ENCODE measurements around the gene WNT7B.

The WNT7B gene

DNA sequence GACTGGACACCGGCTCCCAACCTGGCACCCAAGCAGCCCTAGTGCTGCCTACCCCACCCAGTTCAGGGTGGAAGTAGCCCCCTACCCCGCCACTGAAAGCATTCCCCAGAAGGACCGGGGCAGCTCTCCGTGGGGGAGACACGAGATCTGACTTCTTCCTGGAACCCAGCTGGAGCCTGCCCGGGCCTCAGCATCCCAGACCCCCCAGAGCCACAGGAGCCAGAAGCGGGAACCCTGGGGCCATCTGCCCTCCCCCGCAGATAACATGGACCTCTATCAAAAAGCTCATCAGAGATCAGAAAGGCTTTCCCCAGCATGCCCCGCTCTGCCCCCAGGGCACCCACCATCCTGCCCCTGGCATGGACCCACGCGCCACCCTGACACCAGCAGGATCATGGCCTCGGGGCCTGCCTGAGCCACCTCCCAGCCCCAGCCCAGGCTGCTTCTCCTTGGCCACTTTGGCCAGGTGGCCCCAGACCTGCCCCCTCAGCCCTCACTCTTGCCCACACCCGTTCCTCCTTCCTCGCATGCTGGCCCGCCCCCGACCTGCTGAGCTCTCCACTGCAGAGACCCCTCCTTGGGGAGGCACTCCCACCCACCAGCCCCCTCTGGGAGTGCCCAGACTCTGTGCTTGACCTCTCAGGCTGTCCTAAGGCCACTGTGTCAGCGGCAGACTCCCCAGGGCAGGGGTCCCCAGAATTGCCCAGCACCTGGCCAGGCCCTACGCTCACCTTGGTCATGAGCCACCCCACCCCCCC is 17.1 kb downstream of the WNT7B start:
- Histone ChIP-seq H3K4me3 (no peak overlapping the region), H3K9me3 (no peaks in the 10 kb centered on the region), H3K27me3 (ENCODE audit: low read depth) (no peaks in the 10 kb centered on the region), H3K36me3 (replicated peaks) (no peaks in the 10 kb centered on the region), H3K4me1 (no peaks in the 10 kb centered on the region)
- DNase-seq (ENCODE audit: low spot score in 2 of 2) = no peak
- in situ Hi-C loops (cut with MboI; ENCODE audit: low sequenced_read_pairs) = loop anchor here (10.0 kb wide), 3 partner anchors 95 to 695 kb away; no protein-coding TSS in a partner anchor

DNA sequence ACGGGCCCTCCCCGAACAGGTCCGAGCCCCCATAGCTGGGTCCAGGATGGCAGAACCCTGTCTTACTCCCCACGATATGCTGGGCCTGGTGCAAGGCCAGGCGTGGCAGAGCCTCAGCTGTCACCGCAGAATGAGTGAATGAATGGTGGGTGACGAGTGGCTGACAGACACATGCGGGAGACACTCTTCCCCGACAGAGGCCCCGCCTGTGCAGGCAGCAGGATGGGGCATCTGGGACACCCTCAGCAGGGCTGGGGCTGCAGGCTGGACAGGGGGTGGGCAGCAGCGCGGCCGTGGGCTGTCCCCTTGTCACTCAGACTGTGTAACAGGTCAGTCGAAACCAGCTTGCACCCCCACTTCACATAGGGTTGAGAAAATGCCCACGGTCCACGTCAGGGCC is 18.0 kb downstream of the WNT7B start:
- no peaks in the 10 kb centered on the region for H3K36me3 ChIP-seq (replicated peaks)
- DNase-seq (ENCODE audit: low spot score in 2 of 2) = no peak
- H3K4me3 ChIP-seq = no peak overlapping the region
- no peaks in the 10 kb centered on the region for H3K9me3 ChIP-seq
- in situ Hi-C loops (cut with MboI; ENCODE audit: low sequenced_read_pairs) = no loop called here
- no peaks in the 10 kb centered on the region for H3K4me1 ChIP-seq
- peaks cover 2% of the 10 kb centered on the region for H3K27me3 ChIP-seq (ENCODE audit: low read depth)

- in situ Hi-C loops (cut with MboI; ENCODE audit: low sequenced_read_pairs) = no loop called here
- no peaks in the 10 kb centered on the region for H3K9me3 ChIP-seq
- H3K4me3 ChIP-seq = no peak overlapping the region
- H3K4me1 ChIP-seq = no peaks in the 10 kb centered on the region
- no peak for DNase-seq (ENCODE audit: low spot score in 2 of 2)
- peaks cover 10% of the 10 kb centered on the region for H3K27me3 ChIP-seq (ENCODE audit: low read depth)
- H3K36me3 ChIP-seq (replicated peaks) = no peaks in the 10 kb centered on the region
Observed at GRCh38 chr22:45957826-45958225, 19.1 kb downstream of the WNT7B start.

DNA sequence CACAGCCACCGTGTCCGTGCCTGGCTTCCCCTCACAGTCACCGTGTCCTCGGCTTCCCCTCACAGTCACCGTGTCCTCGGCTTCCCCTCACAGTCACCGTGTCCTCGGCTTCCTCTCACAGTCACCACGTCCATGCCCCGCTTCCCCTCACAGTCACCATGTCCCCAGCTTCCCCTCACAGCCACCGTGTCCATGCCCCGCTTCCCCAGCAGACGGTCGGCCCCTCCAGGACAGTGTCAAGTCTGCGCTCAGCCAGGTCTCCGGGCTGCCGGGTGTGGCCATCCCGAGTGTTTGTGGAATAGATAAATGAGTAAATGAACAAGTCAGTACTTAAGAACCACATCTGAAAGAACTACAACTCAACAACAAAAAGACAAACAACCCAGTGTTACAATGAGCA is 23.8 kb downstream of the WNT7B start:
- in situ Hi-C loops (cut with MboI; ENCODE audit: low sequenced_read_pairs) = no loop called here
- Histone ChIP-seq H3K9me3 (no peaks in the 10 kb centered on the region), H3K4me1 (no peaks in the 10 kb centered on the region), H3K4me3 (no peak overlapping the region), H3K36me3 (replicated peaks) (no peaks in the 10 kb centered on the region), H3K27me3 (ENCODE audit: low read depth) (peaks cover 15% of the 10 kb centered on the region)
- no peak for DNase-seq (ENCODE audit: low spot score in 2 of 2)

DNA sequence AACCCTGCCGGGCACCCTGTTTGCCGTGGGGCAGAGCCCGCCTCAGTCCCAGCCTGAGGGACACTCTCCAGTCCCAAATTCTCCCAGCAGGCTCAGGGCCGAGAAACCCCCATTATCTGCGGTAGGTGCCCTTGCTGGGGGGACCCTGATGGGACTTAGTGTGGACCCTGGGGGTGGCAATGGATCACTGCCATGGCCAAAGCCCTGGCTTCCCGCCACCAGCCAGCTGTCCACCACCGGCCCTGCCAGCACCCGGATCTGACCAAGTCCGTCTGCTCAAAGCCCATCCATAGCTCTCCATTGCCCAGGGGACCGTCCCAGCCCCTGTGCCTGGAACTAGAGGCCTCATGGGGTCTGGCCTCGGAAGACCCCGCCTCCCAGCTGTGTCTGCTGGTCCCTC is 24.4 kb downstream of the WNT7B start:
- H3K4me3 ChIP-seq = no peak overlapping the region
- H3K27me3 ChIP-seq (ENCODE audit: low read depth) = peaks cover 15% of the 10 kb centered on the region
- no peaks in the 10 kb centered on the region for H3K36me3 ChIP-seq (replicated peaks)
- no peaks in the 10 kb centered on the region for H3K9me3 ChIP-seq
- in situ Hi-C loops (cut with MboI; ENCODE audit: low sequenced_read_pairs) = no loop called here
- DNase-seq (ENCODE audit: low spot score in 2 of 2) = no peak
- no peaks in the 10 kb centered on the region for H3K4me1 ChIP-seq

- no peaks in the 10 kb centered on the region for H3K4me1 ChIP-seq
- peaks cover 15% of the 10 kb centered on the region for H3K27me3 ChIP-seq (ENCODE audit: low read depth)
- DNase-seq (ENCODE audit: low spot score in 2 of 2) = no peak
- no peaks in the 10 kb centered on the region for H3K36me3 ChIP-seq (replicated peaks)
- H3K4me3 ChIP-seq = no peak overlapping the region
- no peaks in the 10 kb centered on the region for H3K9me3 ChIP-seq
- in situ Hi-C loops (cut with MboI; ENCODE audit: low sequenced_read_pairs) = no loop called here
Observed at GRCh38 chr22:45952151-45952550, 24.8 kb downstream of the WNT7B start.

DNA sequence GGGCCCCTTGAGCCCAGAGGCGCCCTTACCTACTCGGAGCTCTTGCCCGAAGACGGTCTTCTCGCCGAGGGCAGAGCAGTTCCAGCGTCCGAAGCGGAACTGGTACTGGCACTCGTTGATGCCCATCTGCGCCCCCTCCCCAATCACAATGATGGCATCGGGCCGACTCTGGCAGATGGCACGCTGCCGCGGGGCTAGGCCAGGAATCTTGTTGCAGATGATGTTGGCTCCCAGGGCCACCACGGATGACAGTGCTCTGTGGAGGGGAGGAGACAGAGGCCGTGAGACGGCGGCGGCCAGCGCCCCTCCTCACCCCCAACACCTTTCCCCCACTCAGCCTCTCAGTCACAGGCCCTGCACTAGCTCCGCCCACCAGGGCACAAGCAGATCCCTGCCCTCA is 27.1 kb downstream of the WNT7B start:
- no peaks in the 10 kb centered on the region for H3K9me3 ChIP-seq
- H3K4me3 ChIP-seq = no peak overlapping the region
- no peaks in the 10 kb centered on the region for H3K4me1 ChIP-seq
- in situ Hi-C loops (cut with MboI; ENCODE audit: low sequenced_read_pairs) = loop anchor here (25.0 kb wide), 1 partner anchor 87 kb away; no protein-coding TSS in a partner anchor
- peaks cover 15% of the 10 kb centered on the region for H3K27me3 ChIP-seq (ENCODE audit: low read depth)
- no peaks in the 10 kb centered on the region for H3K36me3 ChIP-seq (replicated peaks)
- no peak for DNase-seq (ENCODE audit: low spot score in 2 of 2)

- Histone ChIP-seq H3K4me3 (no peak overlapping the region), H3K36me3 (replicated peaks) (no peaks in the 10 kb centered on the region), H3K9me3 (no peaks in the 10 kb centered on the region), H3K4me1 (no peaks in the 10 kb centered on the region), H3K27me3 (ENCODE audit: low read depth) (peaks cover 15% of the 10 kb centered on the region)
- no peak for DNase-seq (ENCODE audit: low spot score in 2 of 2)
- in situ Hi-C loops (cut with MboI; ENCODE audit: low sequenced_read_pairs) = loop anchor here (25.0 kb wide), 1 partner anchor 88 kb away; no protein-coding TSS in a partner anchor
Observed at GRCh38 chr22:45949258-45949870, 27.6 kb downstream of the WNT7B start.

DNA sequence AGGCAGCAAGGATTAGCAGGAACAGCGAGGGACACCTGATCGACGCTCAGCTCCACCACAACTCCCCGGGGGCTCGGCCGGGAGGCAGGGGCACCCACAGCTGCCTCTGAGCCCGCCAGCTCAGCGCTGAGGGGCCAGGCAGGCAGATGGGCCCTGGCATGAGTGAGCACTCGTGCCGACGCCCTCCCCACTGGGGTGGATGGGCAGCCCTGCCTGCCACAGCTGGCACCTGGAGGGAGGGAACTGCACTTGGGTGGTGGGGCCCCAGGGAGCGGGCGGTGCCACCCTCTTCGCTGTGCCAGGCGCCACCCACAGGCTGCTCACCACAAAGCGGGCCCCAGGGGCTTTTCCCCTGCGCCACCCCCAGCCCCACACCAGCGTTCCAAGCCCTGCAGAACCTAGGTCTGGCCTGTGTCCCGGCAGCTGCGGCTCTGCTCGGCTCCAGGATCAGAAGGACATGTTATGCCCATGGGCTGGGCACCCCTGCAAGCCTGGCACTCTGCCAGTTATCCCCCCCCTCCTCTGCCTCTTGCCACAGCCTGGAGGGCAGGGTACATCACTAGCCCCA is 28.8 kb downstream of the WNT7B start:
- Histone ChIP-seq H3K36me3 (replicated peaks) (no peaks in the 10 kb centered on the region), H3K4me3 (no peak overlapping the region), H3K9me3 (no peaks in the 10 kb centered on the region), H3K4me1 (no peaks in the 10 kb centered on the region), H3K27me3 (ENCODE audit: low read depth) (peaks cover 5% of the 10 kb centered on the region; the same call in 1 of the 2 replicates)
- in situ Hi-C loops (cut with MboI; ENCODE audit: low sequenced_read_pairs) = loop anchor here (25.0 kb wide), 1 partner anchor 89 kb away; no protein-coding TSS in a partner anchor
- DNase-seq (ENCODE audit: low spot score in 2 of 2) = no peak

DNA sequence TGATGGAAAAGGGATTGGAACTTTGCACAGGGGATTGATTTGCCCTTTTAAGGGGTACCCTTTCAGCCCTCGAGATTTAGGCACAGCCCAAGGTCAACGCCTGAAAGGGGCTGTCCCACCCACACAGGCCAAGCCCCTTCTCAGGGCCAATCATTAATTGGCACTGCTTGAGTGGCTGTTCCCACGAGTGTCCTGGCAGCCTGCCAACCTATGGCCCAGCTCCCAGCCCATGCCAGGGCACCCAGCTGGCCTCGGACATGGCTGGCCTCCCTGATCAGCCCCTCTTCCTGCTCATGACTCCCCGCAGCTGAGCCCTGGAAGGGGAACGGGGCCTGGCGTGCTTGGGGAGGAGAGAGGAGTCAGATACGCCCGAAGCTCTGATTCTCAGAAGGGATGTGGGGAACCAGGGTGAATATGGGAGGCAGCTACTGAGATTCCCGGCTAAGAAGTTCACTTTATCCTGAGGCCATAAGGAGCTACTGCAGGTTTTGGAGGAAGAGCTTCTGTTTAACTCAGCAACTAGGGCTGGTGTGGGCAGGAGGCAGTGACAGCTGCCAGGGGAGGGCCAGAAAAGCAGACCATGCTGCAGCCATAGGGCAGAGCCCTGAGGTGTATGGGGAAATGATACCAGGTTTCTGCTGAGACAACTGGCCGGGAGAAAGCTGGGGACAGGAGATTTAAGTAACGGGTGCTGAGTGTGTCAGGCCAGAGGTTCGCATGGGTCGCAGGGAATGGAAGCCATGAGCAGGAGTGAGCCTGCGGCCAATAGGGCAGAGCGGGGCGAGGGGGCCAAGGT is 30.0 kb downstream of the WNT7B start:
- Histone ChIP-seq H3K27me3 (ENCODE audit: low read depth) (no peaks in the 10 kb centered on the region), H3K4me3 (no peak overlapping the region), H3K36me3 (replicated peaks) (no peaks in the 10 kb centered on the region), H3K9me3 (no peaks in the 10 kb centered on the region), H3K4me1 (no peaks in the 10 kb centered on the region)
- in situ Hi-C loops (cut with MboI; ENCODE audit: low sequenced_read_pairs) = loop anchor here (25.0 kb wide), 1 partner anchor 90 kb away; no protein-coding TSS in a partner anchor
- no peak for DNase-seq (ENCODE audit: low spot score in 2 of 2)

DNA sequence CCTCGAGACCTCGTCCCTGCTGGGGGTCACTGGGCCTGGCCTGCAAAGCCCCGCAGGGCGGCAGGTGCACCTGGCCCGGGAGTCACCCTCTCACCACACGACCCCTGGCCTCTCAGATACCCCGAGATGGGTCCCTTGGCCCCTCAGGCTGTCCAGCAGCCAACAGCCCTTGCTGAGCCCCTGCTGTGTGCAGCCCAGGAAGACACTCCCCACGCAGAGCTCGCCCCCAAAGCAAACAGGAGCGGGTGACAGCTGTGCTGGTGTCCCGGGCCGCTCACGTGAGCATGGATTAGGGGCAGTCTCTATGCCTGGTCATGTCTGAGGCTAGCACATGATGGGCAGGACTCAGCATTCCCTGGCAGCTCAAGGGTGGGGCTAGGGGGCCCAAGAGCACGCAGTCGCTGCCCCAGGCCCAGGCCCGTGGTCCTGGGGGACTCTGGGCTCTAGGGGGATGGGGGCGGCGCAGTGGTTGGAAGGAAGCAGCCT is 31.3 kb downstream of the WNT7B start:
- no peaks in the 10 kb centered on the region for H3K9me3 ChIP-seq
- no peak for DNase-seq (ENCODE audit: low spot score in 2 of 2)
- H3K27me3 ChIP-seq (ENCODE audit: low read depth) = no peaks in the 10 kb centered on the region
- in situ Hi-C loops (cut with MboI; ENCODE audit: low sequenced_read_pairs) = loop anchor here (25.0 kb wide), 1 partner anchor 92 kb away; no protein-coding TSS in a partner anchor
- H3K4me3 ChIP-seq = no peak overlapping the region
- H3K4me1 ChIP-seq = no peaks in the 10 kb centered on the region
- no peaks in the 10 kb centered on the region for H3K36me3 ChIP-seq (replicated peaks)

GRCh38 chr22:45942787-45943493 is 34.0 kb downstream of the WNT7B start:
- Histone ChIP-seq H3K36me3 (replicated peaks) (no peaks in the 10 kb centered on the region), H3K9me3 (no peaks in the 10 kb centered on the region), H3K4me3 (no peak overlapping the region), H3K4me1 (no peaks in the 10 kb centered on the region), H3K27me3 (ENCODE audit: low read depth) (no peaks in the 10 kb centered on the region)
- in situ Hi-C loops (cut with MboI; ENCODE audit: low sequenced_read_pairs) = loop anchor here (25.0 kb wide), 1 partner anchor 94 kb away; no protein-coding TSS in a partner anchor
- DNase-seq (ENCODE audit: low spot score in 2 of 2) = no peak

GRCh38 chr22:45942344-45942743 is 34.6 kb downstream of the WNT7B start:
- Histone ChIP-seq H3K9me3 (no peaks in the 10 kb centered on the region), H3K36me3 (replicated peaks) (no peaks in the 10 kb centered on the region), H3K4me1 (no peaks in the 10 kb centered on the region), H3K4me3 (no peak overlapping the region), H3K27me3 (ENCODE audit: low read depth) (no peaks in the 10 kb centered on the region)
- no peak for DNase-seq (ENCODE audit: low spot score in 2 of 2)
- in situ Hi-C loops (cut with MboI; ENCODE audit: low sequenced_read_pairs) = loop anchor here (25.0 kb wide), 1 partner anchor 95 kb away; no protein-coding TSS in a partner anchor
